ENCODE data around the gene MCUB. TPM values are rescaled to one million over a fixed set of nuclear protein-coding genes. Genes with fewer than 3 reads are reported as not detected.
A peak's percentile ranks its signal among the peaks of the same experiment; 100 is the strongest.

Gene MCUB
- total and polyA plus RNA-seq, 2 of the 13 experiments (the other 11 are each of a cell fraction or from before 2014, with no cell fraction given) = 0.95 to 2.2 TPM

DNA sequence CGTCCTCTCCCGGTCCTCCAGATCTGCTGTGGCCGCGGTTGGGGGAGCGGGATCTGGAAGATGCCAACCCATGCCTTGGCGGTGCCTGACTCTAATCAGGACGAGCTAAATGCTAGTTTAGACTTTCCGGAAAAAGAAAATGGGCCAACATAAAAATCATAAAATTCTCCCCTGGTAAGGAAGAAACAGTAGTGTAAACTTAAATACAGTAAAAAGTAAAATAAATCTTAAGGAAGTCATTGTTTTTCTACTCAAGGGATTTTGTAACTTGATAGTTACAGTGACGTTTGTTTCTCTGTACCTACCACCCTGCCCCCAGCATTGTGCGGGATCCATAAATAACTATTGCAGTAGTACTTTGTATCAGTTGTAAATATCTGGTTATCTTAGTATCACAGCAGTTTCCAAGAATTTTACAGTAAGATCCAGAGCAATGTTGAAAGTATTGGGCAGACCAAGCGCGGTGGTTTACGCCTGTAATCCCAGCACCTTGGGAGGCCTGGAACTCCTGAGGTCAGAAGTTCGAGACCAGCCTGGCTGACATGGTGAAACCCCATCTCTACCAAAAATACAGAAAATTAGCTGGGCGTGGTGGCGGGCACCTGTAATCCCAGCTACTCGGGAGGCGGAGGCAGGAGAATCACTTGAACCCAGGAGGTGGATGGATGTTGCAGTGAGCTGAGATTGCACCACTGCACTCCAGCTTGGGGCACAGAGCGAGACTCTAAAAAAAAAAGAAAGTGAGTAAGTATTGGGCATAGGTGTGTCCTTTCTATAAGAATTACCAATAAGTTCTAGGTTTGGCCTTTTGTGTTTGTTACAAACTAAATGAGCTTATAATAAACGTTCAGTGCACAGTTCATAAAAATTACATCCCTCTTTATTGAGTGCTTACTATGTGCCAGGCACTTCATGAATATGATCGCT is 170.8 kb downstream of the MCUB start:
- H3K9me3 ChIP-seq (ENCODE audit: low read length) = no peaks in the 10 kb centered on the region
- no peak for ATAC-seq
- H3K4me3 ChIP-seq (replicated peaks in 1 of 3; ENCODE audit: insufficient read depth in 1 of 3, low read depth in 2 of 3, low read length in 3 of 3) = no peak overlapping the region
- no peak for DNase-seq (ENCODE audit: low spot score)
- no peak for FAIRE-seq
- WGBS (ENCODE audit: low lambda C conversion rate) = 95% methylated on average over 21 of the region's 21 CpGs
- ChIA-PET CTCF (ENCODE audit: low intra/inter-chr PET ratio, low total read pairs) (no interaction called here), POLR2A (interaction anchor here (1.5 kb wide), 1 partner anchor 71 kb away, joined by 6 read pairs; the partner anchor contains the start of gene CFI)
- peak overlapping the region; percentile 21 for H3K27ac ChIP-seq (ENCODE audit: extremely low read length, insufficient read depth, low read length)
- no peaks in the 10 kb centered on the region for H4K20me1 ChIP-seq (ENCODE audit: insufficient read depth, low read length)
- in situ Hi-C loops (cut with HindIII; ENCODE audit: extremely low pct_ligation_motif_present, low pct_unique_long_range_greater_than_20kb) (no loop called here), intact Hi-C loops (cut with micrococcal nuclease; ENCODE audit: unreplicated experiment) (no loop called here)
- H2AFZ ChIP-seq (ENCODE audit: low read length) = no peak overlapping the region
- H3K79me2 ChIP-seq (ENCODE audit: insufficient read depth, low read length) = peaks cover 23% of the 10 kb centered on the region
- H3K27me3 ChIP-seq (ENCODE audit: control insufficient read depth in 1 of 2, insufficient read depth in 2 of 2, low read length in 2 of 2) = no peaks in the 10 kb centered on the region; a peak in 2 of 5 replicates
- no peak overlapping the region for H3K4me2 ChIP-seq (ENCODE audit: low read depth, low read length)
- no peaks in the 10 kb centered on the region; a peak in 1 of 5 replicates for H3K36me3 ChIP-seq (replicated peaks in 1 of 2; ENCODE audit: control insufficient read depth in 1 of 2, insufficient read depth in 2 of 2, low read length in 2 of 2)
- H3K4me1 ChIP-seq (ENCODE audit: insufficient read depth, low read length) = peaks cover 21% of the 10 kb centered on the region
- no TSS peak for BruUV-seq (replicated peaks)
- no peak overlapping the region for H3K9ac ChIP-seq (ENCODE audit: insufficient read depth, low read depth, low read length)
- no peak for TF ChIP-seq ZNF557 (CRISPR knock-in tag; IDR thresholded peaks at IDR 0.05)
- TF ChIP-seq IRF2 (CRISPR knock-in tag; IDR thresholded peaks at IDR 0.05) = no peak
- TF ChIP-seq, protein P1, sequence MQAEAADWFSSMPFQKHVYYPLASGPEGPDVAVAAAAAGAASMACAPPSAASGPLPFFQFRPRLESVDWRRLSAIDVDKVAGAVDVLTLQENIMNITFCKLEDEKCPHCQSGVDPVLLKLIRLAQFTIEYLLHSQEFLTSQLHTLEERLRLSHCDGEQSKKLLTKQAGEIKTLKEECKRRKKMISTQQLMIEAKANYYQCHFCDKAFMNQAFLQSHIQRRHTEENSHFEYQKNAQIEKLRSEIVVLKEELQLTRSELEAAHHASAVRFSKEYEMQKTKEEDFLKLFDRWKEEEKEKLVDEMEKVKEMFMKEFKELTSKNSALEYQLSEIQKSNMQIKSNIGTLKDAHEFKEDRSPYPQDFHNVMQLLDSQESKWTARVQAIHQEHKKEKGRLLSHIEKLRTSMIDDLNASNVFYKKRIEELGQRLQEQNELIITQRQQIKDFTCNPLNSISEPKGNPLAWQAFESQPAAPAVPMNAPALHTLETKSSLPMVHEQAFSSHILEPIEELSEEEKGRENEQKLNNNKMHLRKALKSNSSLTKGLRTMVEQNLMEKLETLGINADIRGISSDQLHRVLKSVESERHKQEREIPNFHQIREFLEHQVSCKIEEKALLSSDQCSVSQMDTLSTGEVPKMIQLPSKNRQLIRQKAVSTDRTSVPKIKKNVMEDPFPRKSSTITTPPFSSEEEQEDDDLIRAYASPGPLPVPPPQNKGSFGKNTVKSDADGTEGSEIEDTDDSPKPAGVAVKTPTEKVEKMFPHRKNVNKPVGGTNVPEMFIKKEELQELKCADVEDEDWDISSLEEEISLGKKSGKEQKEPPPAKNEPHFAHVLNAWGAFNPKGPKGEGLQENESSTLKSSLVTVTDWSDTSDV (CRISPR knock-in tag; IDR thresholded peaks at IDR 0.05) = no peak
- TF ChIP-seq, protein P2, sequence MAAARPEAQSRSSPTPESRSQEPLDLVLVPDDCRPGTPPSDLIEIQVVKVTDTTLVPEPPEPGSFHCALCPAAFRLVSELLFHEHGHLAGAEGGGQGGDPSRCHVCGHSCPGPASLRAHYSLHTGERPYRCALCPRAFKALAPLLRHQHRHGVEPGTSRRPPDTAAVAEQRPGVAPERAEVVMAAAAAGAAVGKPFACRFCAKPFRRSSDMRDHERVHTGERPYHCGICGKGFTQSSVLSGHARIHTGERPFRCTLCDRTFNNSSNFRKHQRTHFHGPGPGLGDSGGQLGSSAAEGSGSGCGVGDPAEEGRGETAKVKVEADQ (CRISPR knock-in tag; IDR thresholded peaks at IDR 0.05; ENCODE audit: borderline replicate concordance) = no peak
- TF ChIP-seq ATF7 (IDR thresholded peaks at IDR 0.05) = no peak
- no peak for TF ChIP-seq ATF7 (CRISPR knock-in tag; IDR thresholded peaks at IDR 0.05)
- no peak for TF ChIP-seq PHF20 (CRISPR knock-in tag; IDR thresholded peaks at IDR 0.05)
- TF ChIP-seq DMAP1 (CRISPR knock-in tag; IDR thresholded peaks at IDR 0.05) = no peak
- TF ChIP-seq, protein P3, sequence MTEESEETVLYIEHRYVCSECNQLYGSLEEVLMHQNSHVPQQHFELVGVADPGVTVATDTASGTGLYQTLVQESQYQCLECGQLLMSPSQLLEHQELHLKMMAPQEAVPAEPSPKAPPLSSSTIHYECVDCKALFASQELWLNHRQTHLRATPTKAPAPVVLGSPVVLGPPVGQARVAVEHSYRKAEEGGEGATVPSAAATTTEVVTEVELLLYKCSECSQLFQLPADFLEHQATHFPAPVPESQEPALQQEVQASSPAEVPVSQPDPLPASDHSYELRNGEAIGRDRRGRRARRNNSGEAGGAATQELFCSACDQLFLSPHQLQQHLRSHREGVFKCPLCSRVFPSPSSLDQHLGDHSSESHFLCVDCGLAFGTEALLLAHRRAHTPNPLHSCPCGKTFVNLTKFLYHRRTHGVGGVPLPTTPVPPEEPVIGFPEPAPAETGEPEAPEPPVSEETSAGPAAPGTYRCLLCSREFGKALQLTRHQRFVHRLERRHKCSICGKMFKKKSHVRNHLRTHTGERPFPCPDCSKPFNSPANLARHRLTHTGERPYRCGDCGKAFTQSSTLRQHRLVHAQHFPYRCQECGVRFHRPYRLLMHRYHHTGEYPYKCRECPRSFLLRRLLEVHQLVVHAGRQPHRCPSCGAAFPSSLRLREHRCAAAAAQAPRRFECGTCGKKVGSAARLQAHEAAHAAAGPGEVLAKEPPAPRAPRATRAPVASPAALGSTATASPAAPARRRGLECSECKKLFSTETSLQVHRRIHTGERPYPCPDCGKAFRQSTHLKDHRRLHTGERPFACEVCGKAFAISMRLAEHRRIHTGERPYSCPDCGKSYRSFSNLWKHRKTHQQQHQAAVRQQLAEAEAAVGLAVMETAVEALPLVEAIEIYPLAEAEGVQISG (CRISPR knock-in tag; IDR thresholded peaks at IDR 0.05) = no peak
- TF ChIP-seq, protein P4, sequence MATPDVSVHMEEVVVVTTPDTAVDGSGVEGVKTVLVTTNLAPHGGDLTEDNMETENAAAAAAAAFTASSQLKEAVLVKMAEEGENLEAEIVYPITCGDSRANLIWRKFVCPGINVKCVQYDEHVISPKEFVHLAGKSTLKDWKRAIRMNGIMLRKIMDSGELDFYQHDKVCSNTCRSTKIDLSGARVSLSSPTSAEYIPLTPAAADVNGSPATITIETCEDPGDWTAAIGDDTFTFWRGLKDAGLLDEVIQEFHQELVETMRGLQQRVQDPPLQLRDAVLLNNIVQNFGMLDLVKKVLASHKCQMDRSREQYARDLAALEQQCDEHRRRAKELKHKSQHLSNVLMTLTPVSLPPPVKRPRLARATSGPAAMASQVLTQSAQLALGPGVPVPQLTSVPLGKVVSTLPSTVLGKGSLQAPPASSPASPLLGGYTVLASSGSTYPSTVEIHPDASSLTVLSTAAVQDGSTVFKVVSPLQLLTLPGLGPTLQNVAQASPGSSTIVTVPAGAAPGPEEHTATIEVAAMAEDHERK (CRISPR knock-in tag; IDR thresholded peaks at IDR 0.05; ENCODE audit: low read depth) = no peak
- TF ChIP-seq HDAC1 (CRISPR knock-in tag; IDR thresholded peaks at IDR 0.05) = no peak
- TF ChIP-seq, protein P5, sequence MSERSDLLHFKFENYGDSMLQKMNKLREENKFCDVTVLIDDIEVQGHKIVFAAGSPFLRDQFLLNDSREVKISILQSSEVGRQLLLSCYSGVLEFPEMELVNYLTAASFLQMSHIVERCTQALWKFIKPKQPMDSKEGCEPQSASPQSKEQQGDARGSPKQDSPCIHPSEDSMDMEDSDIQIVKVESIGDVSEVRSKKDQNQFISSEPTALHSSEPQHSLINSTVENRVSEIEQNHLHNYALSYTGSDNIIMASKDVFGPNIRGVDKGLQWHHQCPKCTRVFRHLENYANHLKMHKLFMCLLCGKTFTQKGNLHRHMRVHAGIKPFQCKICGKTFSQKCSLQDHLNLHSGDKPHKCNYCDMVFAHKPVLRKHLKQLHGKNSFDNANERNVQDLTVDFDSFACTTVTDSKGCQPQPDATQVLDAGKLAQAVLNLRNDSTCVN (CRISPR knock-in tag; IDR thresholded peaks at IDR 0.05; ENCODE audit: borderline replicate concordance) = no peak
- no peak for TF ChIP-seq SMYD3 (CRISPR knock-in tag; IDR thresholded peaks at IDR 0.05)
